Stimulated activated CD4-positive, alpha-beta T cell treated with anti-CD3 and anti-CD28 coated beads, TNF-alpha, amount 100 ng/mL, for 4 hours (primary cell): ENCODE measurements around the gene RAB6C.
"Not testable (repeated sequence)": the region's sequence is repeated elsewhere in the genome, so short reads cannot be mapped to it uniquely, and the experiment has no call there.

Experiments
- DNase-seq, 3 experiments: peaks; one replicate each; pipeline ENCODE4 v3.0.0-alpha.2; 2020; ENCODE audit warnings: low read depth in 3 of 3

The RAB6C gene

DNA sequence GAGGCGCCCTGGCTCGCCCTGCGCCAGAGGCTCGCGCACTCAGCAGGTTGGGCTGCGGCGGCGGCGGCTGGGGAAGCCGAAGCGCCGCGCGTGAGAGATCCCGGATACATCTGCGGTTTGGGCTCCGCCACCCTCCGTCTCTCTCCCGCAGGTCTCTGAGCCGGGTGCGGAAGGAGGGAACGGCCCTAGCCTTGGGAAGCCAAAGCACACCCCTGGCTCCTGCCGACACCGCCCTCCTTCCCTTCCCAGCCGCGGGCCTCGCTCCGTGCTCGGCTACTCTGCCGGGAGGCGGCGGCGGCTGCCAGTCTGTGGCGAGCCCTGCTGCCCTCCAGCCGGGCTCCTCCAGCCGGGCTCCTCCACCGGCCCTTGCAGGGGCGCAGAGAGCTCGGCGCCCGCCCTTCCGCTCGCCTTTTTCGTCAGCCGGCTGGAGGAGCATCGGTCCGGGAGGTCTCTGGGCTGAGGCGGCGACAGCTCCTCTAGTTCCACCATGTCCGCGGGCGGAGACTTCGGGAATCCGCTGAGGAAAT is at the start of gene RAB6C:
Gene RAB6C (plus strand): TSS at position 38 of the 527 bp plus-strand sequence. CDS start 450 bp downstream, at position 488.
- not testable (repeated sequence) for DNase-seq

DNA sequence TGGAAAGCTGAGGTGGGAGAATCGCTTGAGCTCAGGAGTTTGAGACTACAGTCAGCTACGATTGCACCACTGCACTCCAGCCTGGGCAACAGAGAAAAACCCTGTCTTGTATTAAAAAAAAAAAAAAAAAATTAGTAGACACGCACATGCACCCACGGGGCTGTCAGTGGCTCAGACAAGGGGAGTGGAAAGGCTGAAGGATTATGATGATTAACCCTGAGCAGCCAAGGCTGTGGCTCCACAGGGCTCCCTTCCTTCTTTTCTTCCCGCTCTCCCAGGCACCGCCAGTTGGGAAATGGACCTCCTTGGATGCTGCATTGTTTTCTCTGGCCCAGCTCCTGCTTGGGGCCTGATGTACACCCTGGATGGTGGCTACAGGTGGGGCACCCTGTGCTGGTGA is 49.0 kb upstream of the RAB6C start:
- DNase-seq: no peak

GRCh38 chr2:129933387-129933786 is 46.1 kb upstream of the RAB6C start:
- DNase-seq: not testable (repeated sequence)

DNA sequence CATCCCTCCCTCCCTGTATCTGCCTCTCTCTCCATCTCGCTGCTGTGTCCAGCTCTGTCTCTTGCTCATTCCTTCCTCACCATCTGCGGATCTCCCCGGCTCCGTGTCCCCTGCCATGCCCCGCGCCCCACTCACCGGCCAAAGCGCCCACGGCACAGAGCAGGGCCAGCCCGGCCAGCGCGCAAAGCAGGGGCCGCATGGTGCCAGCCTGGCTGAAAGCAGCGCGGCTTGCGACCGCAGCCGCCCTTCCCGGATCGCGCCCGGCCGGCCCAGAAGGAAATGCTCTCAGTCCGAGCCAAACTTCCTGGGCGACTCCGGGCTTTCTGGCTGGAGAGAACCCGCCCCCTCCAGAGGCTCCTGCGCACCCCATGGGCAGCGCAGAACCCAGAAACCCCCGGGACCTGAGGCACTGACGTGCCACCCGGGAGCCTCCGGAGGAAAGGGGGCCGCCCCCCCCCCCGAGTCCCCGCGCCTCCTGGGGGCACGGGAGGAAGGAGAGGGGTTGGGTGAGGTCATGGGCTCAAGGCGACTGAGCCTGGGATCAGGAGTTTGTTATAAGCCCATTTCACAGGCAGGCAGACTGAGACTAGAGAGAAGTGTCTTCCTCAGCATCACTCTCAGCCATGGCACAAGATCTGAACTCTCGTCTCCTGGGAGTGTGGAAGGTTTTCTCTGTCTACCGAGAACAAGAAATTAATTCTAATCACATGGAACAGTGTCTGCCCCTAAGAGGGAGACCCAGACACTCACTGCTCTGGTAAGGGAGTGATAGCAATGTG is 45.2 kb upstream of the RAB6C start:
- DNase-seq: no peak

DNA sequence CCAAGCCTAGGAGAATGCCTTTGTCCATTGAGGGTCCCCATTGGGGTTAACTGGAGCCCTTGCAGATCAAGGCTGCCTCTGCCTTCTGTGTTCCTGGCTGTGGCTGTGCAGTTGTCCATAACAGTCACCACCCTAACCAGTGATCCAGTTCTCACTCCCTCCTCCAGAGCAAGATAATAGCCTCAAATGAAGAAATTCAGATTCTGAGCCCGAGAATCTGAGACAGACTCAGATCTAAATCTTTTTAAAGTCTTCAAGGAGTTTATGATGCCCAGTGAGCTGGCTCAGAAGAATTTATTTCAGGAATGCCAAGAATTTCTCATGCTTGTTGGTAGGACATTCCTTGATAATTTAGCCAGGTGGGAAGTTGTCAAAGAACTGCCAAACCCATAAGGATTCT is 44.3 kb upstream of the RAB6C start:
- DNase-seq: no peak

DNA sequence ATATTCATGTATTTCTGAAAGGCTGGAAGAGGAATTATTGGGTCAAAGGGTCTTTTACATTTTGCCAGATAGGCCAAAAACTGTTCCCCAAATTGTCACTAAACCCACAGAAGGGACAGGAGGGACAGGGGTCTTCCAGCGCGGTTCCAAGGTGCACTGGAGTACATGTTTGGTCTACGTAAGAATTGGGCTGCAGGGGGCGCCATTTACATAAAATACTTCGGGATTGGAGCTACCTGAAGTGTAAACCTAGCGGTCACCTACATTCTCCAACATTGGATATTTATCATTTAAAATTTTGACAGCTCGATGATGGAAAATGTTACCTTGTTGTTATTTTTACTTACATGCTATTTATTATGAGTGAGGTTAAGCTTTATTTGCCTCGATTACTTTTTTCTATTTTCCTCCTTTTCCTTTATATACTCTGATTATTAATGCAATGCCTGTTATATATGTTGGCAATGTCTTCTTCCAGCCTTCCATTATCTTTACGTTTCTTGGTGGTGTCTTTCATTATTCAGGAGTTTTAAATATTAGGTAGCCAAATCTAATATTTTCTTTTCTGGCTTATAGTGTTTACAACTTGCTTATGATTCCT is 43.0 kb upstream of the RAB6C start:
- DNase-seq: peak in 1 of 3 experiments; percentile 14

DNA sequence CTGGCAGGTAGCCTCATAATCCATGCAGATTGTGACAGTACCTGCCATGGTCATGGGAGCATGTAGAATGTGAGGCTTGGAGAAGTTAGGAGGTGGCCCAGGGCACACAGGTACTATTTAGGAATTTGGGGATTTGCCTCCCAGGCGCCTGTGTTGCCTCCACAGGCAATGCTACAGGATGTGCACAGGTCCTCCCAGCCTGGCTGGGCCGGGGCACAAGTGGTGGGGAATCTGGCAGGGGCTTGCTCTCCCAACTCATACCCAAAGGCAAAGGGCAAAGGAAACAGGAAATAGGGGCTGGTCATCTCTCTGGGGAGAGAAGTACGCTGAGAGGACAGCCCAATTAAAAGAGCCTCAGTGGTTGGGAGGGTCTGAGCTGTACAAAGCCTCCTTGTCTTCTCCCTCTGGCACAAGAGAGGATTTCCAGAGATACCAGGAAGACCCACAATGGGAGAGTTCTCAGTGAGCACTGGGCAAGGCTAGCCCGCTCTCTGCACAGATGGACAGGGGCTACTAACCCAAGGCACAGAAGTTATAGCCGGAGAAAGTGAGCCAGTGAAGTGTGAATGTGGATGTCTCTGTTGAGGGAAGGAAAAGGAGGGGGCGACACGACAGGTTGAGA is 40.5 kb upstream of the RAB6C start:
- not testable (repeated sequence) for DNase-seq

GRCh38 chr2:129943456-129943855 is 36.0 kb upstream of the RAB6C start:
- not testable (repeated sequence) for DNase-seq

GRCh38 chr2:129945557-129945956 is 33.9 kb upstream of the RAB6C start:
- no peak for DNase-seq

GRCh38 chr2:129947712-129948111 is 31.8 kb upstream of the RAB6C start:
- DNase-seq: not testable (repeated sequence)

DNA sequence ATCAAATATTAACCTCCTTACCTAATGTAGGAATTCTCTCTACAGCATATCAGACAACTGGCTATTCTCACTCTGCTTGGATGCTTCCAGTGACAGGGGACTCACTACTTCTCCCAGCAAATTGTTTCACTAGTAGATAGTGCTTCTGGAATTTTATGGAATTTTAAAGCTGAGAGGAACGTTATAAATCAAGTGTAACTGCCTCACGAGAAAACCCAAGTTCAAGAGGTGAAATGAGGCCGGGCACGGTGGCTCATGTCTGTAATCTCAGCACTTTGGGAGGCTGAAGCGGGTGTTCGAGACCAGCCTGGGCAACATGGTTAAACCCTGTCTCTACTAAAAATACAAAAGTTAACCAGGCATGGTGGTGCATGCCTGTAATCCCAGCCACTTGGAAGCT is 23.3 kb upstream of the RAB6C start:
- DNase-seq: not testable (repeated sequence)

GRCh38 chr2:129957891-129958290 is 21.6 kb upstream of the RAB6C start:
- DNase-seq: no peak

GRCh38 chr2:129958736-129959135 is 20.7 kb upstream of the RAB6C start:
- DNase-seq: not testable (repeated sequence)

- DNase-seq: not testable (repeated sequence)
Observed at GRCh38 chr2:129968605-129969004, 10.9 kb upstream of the RAB6C start.

GRCh38 chr2:129975016-129975774 is 4.3 kb upstream of the RAB6C start:
- no peak for DNase-seq

DNA sequence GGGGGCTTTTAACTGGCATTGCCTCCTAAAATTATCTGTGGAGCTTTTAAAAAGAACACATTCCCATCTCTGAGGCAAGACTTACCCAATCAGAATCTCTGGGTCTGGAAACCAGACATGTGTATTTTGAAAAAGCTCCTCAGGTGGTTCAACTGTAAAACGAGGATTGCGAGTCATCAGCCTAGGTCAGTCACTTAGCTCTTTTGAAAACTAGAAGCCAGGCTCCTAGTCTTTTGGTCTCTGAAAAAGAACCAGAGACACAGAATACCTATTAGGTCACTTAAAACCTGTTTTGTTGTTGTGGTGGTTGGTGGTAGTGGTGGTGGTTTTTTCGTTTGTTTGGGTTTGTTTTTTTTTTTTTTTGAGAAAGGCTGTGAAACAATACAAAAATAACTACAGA is 2.5 kb upstream of the RAB6C start:
- DNase-seq: not testable (repeated sequence)

DNA sequence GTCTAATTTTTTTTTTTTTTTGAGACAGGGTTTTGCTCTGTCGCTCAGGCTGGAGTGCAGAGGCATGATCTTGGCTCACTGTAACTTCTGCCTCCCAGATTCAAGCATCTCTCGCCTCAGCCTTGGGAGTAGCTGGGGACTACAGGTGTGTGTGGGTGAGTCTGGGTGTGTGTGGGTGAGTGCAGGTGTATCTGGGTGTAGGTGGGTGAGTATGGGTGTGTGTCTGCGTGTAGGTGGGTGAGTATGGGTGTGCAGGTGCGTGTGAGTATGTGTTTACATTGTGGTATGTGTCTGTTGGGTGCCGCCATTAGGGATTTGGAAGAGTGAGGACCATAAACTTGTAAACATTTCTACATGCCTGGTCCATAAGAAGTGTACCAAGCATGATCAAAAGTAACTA is 1.5 kb upstream of the RAB6C start:
- no peak for DNase-seq

DNA sequence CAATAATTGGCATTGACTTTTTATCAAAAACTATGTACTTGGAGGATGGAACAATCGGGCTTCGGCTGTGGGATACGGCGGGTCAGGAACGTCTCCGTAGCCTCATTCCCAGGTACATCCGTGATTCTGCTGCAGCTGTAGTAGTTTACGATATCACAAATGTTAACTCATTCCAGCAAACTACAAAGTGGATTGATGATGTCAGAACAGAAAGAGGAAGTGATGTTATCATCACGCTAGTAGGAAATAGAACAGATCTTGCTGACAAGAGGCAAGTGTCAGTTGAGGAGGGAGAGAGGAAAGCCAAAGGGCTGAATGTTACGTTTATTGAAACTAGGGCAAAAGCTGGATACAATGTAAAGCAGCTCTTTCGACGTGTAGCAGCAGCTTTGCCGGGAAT is 780 bp downstream of the RAB6C start:
- DNase-seq: not testable (repeated sequence)

GRCh38 chr2:129981689-129982088 is 2.2 kb downstream of the RAB6C start:
- DNase-seq: not testable (repeated sequence)

- DNase-seq: no peak
Observed at GRCh38 chr2:129984426-129984825, 5.0 kb downstream of the RAB6C start.

GRCh38 chr2:129992415-129993006 is 13.0 kb downstream of the RAB6C start:
- DNase-seq: not testable (repeated sequence)
